Skin of body (tissue), 2 donors: ENCODE results near the gene PIR. TPM values are rescaled to one million over a fixed set of nuclear protein-coding genes. Genes with fewer than 3 reads are reported as not detected.

ENCODE experiments used
- DNase-seq: peaks from one replicate; lab custom pipeline; 2025; lab: John Stamatoyannopoulos, UW
- total RNA-seq: library from RNA; depleted of rRNA; stranded (reverse); fragments of >200 nt; gene quantifications from one replicate; pipeline ENCODE4 v1.2.3, GENCODE V29; 2014

Gene PIR
- total RNA-seq, 1 donor from 2014 or later, result 4.6 TPM

DNA sequence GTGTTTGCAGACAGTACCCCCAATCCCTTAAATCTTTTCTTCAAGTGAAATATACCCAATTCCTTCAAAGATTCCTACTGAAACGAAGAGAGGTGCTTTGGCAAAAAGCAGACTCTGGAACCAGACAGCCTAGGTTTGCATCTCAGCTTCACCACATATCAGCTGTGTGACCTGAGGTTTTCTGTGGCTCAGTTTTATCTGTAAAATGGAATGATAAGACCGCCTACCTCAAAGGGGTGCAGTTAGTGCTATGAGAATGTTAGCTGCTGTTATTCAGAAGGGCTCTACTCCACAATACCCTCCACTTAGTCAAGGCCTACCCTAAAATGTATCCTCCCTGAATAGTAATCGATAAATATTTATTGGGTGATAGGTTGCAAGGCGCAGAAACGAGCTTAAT, 664 bp downstream of the PIR start:
- DNase-seq, result no peak

DNA sequence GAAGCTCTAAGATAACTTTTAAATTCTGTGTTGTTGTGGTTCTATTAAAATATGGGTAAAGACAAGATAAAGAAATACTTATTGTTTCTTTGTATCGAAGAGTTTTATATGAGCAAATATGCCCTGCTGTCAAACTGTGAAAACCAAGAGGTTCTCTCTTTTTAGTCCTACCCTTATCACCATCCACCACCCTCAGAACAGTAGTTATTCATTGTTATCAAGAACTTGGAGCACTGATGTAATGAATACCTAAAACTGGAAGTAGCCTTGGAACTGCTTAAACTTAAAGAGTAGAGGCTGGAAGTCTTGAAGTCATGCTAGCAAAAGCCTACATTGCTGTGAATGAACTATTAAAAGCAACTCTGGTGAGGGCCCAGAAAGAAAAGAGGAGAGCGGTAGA, 9.2 kb downstream of the PIR start:
- no peak for DNase-seq

DNA sequence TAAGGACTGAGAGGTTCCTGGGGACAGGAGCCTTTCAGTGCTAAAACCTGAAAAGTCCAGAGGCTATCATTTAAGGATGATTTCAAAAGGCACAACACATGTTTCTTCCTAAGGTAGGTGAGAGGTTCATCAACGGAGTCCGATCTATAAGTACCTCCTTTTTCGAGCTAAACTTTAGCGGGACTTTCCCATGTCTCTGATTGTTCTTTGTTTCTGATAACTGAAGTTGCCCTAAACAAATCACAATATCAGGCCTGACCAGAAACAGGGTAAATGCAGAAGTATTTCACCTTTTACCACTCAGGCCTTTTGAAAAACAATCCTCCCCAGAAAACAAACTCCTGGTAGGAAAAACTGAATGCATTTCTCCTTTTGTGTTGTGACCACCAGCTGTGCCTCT, 17.6 kb downstream of the PIR start:
- DNase-seq, result no peak

DNA sequence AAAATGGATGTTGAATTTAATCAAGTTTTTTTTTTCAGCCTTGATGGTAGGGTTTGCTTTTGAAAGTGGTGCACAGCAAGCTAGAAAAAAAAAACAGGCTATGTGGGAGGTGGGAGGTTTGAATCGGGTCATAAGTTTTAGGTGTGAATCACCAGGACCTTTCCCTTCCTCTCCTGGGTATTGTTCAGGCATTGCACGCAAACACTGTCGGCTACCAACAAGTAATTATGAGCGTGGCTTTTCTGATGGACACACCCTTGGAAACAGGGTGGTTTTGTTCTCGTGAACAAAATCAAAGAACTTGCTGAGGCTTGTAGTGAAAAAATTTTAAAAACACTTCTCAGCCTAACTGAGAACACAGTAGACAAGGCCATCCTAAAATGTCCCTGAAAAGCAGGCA, 18.1 kb downstream of the PIR start:
- DNase-seq, result no peak

DNA sequence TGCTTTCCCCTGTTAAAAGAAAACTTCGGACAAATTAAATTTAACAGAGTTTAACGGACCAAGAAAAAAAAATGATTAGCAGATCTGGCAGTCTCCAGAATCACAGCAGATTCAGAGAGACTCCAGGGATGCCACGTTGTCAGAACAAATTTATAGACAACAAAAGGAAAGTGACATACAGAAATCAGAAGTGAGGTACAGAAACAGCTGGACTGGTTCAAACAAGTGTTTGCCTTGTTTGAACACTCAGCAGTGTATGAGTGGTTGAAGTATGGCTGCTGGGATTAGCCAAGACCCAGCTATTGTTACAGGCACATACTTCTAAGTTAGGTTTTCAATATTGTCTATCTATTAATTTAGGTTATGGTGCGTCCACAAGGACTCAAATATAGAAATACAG, 19.1 kb downstream of the PIR start:
- no peak for DNase-seq

DNA sequence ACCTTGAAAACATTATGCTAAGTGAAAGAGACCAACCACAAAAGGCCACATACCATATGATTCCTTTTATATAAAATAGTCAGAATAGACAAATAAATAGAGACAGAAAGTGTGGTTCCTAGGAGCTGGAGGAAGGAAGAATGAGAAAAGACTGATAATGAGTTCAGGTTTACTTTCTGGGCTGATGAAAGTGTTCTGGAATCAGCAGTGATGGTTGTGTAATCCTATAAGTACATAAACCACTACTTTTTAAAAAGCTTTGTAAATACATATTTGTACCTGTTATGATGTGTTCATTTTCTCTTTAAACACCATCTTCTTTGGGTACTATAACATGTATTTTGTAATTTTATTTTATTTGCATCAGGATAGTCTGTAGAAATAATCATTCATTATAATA, 20.6 kb downstream of the PIR start:
- DNase-seq, result no peak

DNA sequence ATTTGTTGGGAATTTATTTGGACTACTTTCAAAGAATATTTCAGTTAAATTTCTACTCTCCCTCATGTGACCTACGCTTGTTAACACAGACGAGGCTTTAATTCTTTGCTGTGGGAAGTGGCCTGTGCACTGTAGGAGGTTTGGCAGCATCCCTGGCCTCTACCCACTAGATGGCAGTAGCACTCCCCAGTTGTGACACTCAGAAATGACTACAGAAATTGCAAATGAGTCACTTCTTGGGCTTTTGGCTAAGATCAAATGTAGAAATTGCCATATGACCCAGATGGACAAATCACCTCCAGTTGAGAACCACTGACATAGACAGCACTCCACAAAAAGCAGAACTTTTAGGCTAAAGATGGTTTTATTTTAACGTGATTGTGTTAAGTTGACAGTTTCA, 22.1 kb downstream of the PIR start:
- DNase-seq, result peak; percentile 36

DNA sequence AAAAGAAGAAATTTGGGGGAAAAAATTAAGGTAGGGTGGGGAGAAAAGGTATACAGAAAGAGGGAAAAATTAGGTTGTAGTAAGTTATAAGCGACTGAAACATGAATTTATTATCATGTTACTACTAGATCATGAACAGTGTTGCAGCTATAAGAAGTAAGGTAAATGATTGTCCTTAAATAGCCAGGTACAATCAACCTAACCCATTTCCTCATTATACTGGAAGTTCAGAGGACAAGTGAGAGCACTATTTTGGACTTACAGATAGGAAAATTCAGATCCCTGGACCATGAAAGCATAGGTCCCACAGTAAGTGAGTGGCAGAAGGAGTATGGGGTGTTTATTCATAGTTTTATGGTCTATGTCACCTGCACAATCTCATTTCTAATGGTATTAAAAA, 23.5 kb downstream of the PIR start:
- no peak for DNase-seq

DNA sequence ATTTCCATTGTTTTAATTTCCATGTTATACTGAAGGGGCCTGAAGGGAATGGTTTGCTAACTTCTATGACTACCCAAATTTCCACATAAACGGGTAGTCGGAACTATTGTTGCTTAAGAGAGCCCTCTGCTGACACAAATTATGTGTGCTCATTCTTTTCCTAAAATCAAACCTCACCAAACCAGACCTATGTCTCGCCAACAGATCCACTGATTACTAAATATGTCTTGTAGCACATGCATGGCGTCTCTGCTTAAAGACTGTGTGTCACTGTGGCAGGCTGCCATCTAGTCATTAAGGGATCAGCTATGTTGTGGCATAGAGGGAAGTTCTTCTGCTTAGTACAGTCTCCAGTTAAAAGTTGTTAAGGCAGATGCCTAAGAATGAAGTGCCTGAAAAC, 25.1 kb downstream of the PIR start:
- peak; percentile 45 for DNase-seq

DNA sequence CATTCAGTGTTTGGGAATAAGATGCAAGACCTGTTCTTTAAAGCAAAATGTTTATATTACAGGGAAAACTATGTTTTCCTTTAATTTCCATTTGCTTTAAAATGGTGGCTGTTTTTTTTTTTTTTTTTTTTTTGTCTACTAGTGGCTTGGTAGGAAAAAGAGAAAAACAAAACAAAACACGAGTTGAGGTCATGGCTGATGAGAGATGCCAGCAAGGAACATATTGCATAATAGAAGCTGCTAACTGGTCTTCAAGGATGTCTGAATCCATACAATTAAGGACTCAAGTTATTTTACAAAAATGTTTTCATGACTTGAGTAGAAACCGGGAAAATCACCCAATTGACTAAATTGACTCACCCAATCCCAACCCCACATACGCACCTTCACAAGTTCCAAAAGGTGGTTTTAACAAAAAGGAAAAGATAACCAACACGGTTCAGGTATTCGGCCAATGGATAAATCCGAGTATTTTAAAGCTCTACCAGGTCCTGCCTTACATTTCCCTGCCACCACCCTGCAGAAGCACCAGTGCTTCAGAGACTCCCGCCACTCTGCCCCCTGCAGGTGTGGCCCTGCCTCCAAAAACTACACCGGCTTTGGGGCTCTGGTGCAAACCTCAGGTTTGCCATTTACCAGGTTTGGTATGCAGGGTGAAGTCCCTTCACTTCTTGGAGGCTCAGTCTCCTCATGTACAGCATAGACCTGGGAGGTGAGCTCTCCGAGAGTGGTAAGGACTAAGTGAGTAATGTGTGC, 27.1 kb downstream of the PIR start:
- DNase-seq, result no peak

DNA sequence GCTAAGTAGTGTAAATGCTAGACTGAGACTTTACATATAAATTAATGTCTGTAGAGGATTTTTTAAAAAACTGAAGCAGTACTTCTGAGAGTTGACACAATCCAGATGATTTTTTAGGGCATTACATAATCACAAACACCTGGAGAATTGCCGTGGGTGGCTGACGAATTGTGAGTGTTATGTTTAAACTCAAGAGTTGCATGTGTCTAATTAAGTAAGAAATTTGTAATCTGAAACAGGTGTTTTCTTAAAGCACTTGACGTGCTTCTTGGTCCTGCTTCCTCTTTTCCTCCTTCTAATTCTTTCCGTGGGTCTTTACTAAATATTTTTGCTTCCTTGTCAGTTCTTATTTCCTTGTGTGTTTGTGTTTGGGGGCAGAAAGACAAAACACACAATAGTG, 27.8 kb downstream of the PIR start:
- DNase-seq, result peak; percentile 5

DNA sequence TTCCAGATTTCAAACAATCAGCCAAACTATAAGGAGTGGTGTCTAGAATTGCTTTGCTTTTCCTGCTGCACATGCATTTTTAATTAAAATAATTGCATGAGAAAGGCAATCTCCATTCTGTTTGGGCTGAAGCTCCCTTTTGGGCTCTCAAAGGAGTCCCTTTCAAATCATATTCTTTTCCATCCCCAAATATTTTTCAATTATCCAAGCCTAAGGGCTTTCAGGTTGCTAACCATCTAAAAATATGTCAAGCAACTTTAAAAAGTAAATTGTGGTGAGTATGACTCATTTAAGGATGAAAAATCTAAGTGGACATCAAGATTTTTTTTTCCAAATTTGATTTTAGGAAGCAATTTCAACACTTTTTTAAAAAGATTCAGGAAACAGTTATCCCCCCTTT, 28.4 kb downstream of the PIR start:
- DNase-seq, result no peak

DNA sequence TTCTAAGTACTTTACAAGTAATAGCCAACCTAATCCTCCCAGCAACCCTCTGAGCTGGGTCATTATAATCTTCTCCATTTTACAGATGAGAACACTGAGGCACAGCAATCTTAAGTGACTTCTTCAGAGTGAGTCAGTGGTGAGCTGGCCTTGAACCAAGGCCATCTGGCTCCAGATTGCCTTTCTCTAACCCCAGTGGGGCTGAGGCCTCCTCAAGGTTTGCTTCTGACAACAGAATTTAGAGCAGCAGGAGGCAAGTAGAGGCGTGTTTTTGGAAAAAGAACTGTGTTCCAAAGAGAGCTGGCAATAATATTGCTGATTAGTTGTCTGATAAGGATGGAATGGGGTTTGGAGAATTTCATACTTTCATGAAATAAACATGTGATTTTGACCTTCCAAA, 41.2 kb downstream of the PIR start:
- DNase-seq, result no peak

DNA sequence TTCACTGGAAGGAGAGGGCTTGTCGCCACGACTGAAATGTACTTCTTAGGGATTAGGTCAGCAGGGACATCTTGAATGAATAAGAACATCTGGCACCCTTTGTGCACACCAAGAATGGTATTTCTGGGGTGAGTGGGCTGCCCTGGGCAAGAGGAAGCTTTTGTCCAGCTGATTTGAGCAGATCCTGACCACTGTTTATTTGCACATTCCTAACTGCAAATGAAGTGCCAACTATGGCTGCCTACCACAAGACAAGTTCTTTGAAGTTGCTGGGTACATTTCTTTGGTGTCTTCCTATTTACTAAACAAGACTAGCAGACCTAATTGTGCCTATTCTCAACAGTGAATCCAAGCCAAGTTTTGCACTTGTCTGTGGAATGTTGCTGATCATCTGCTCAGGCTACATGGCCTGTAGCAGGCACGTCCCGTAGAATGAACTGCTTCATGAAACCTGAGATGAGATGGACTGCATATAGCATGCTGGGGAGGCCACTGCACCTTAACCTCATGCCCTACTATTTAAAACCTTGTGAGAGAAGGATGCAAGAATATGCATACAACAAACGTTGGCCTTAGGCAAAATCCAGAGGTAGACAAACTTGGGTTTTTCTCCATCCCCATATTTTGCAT, 45.0 kb downstream of the PIR start:
- DNase-seq, result no peak

DNA sequence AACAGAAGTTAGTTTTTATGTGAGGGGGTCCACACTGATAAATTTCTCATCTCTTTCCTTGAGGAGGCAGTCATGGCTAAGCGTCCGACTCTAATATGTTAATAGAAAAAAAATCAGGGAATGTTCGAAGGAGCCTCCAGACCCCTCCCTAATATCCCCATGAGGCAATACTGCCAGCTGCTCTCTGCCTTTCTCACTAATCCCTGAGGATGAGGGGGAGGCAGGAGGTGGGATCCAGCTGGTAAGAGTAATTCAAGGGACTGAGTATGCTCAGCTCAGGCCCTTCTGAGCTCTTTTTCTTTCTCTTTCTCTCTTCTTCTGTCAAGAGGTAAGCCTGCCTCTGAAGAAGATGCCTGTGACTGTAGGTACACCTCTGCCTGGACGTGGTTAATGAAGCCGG, 51.7 kb downstream of the PIR start:
- no peak for DNase-seq

DNA sequence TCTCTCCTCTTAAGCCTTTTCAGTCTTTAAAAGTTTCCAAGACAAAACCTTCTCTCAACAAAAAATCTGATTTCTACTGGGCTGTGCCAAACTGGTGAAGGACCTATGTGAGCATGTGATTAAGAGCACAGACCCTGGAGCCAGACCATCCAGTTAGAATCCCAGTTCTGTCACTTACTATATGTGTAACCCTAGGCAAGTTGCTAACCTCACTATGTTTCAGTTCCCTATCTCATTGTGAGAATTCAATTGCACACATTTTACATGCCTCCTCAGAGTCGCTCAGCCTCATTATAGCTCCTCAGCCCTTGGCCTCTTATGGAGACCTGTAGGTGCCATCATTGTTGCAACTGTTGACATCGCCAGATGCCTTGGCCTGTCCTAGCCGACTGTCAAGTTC, 54.8 kb downstream of the PIR start:
- DNase-seq, result no peak

DNA sequence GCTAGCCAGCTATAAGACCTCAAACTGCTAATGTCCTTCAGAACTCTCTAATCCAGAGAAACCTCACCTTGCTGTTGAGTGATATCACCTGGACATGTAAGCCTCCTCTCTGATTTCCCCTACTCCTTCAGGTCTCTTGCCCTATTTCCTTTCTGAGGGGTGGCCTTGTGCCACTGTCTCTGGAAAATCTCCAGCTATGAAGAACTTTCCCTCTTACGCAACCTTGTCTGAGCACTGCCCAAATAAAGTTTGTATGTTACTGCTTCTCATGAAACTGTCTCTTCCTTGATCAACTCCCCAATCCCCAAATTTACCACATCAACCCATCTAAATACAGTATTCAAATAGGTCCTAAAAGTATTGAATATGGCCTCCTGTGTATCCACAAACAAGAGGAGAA, 55.4 kb downstream of the PIR start:
- DNase-seq, result no peak

DNA sequence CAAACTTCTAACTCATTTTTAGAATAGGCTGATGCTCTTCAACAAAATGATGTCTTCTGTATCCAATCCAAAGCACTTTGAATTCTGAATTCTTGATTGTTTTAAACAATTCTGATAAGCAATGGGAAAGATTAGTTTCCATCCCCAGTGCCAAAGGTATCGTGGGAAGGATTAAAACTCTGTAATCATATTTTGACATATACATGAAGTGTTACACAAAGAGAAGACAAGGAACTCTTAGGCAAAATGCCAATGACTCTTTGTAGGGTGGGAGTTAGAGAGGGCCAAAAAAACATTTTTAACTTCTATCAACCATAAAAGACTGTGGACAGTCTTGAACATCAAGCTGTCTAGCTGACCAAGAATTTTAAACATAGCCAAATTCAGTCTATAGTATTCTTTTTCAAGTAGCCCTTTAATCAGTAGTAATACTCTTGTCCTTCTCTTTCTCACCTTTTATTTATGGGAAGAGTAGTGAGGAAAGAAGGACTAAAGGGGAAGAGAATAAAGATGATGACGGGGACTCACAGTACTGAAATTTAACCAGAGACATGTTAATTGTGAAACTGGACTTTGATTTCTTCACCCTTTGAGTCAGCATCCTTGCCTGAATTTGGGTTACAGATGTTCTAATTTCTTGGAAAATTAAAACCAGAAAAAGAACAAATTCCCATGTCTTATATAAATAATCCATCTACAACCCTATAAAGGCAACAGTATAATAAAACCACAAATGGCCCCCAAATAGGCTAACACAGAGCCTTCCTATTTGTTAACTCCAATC, 57.1 kb downstream of the PIR start:
- DNase-seq, result no peak

DNA sequence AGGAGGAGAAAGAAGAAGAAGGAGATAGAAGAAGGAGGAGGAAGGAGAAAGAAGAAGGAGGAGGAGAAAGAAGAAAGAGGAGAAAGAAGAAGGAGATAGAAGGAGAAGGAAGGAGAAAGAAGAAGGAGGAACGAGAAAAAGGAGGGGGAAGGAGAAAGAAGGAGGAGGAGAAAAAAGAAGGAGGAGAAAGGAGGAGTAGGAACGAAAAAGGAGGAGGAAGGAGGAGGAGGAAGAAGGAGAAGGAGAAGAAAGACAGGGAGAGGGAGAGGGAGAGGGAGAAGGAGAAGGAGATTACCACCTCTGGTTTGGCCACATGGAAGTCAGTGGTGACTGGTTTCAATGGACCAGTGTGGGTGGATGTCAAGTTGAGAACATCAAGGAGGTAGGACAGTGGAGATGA, 58.9 kb downstream of the PIR start:
- no peak for DNase-seq

DNA sequence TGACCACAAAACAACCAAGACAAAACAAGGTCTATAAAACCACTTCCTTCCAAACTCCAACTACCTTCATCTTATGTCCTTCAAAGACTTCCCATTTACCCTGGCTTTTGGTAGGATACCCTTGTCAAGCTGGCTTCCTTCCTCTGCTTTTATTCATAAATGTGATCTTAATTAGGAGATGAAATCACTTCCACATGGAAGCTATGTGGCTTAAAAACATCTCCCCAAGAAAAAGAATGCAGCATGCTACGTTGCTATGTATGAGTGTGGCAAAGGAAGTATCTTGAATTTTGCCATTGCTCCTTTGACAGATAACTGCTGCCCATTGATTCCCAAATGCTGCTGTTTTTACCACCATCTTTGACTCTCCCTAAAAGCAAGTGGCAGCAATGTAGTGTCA, 62.5 kb downstream of the PIR start:
- no peak for DNase-seq

DNA sequence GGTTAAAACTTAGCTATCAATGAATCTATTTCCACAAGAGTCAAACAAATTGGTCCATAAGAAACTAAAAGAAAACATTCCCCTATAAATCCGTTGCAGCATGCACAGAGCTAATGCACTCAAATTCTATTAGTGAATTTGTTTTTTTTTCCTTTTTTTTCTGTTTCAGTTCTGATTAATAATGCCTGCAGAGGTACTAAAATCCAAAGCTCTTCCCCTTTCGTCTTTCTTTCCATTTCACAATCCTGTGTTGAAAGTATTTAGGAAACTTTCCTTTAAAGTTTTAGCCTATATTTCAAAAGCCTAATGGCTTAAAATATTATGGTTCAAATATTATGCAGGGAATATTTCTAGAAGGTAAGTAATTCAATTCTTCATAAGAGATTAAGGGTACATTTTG, 63.1 kb downstream of the PIR start:
- DNase-seq, result no peak

DNA sequence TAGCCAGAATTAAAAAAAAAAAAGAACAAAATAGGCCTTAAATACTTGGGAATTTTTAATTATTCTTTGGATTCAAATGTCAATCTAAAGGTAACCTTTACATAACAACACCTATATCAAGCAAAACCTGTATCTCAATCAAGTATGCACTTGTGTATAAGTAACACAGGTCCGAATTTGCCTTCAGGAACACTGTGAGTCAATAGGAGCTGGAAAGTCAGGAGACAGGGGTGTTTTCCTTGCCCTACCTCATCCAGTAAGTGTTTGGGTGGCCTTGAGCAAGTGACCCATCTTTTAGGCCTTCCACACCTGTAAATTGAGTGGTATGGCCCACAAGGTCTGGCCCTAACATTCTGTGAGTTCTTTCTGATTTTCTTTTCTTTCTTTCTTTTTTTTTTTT, 68.1 kb downstream of the PIR start:
- DNase-seq, result no peak

DNA sequence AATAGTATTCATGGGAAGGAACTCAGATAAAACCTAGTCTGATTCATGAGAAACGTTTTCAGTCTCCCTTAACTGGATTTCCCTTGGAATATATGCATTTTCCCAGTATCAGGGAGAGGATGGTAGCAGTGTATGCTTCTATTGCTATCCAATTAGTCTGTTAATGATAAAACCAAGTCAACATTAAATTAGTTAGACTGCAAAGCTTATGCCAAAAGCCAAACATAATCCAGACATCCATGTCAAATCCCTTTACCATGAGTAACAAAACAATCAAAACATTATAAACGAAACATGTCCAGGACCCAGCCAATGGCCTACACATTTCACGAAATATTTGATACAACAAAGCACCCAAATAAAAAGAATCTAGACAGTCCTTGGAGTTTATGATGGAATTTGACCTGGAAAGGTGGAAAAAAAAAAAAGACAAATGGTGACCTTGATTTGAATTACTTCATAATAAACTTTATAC, 74.4 kb downstream of the PIR start:
- no peak for DNase-seq
